K562 (cell line): ENCODE results near the gene HNRNPH1. TPM values are rescaled to one million over a fixed set of nuclear protein-coding genes. Genes with fewer than 3 reads are reported as not detected.
"Not testable (repeated sequence)": the region's sequence is repeated elsewhere in the genome, so short reads cannot be mapped to it uniquely, and the experiment has no call there.

ENCODE experiments used
- ATAC-seq: fragments of 200-7000 bp; cut with Tn5 transposase; 3 replicates; pipeline ENCODE4 v1.9.1; 2020; ENCODE audit warnings: moderate library complexity
- BruUV-seq: library from RNA; stranded (reverse); fragments of 400-500 nt; replicated peaks from 2 replicates; lab custom pipeline; 2021; lab: Mats Ljungman, UMichigan
- CTCF ChIA-PET: fragments of 300-600 bp; formaldehyde crosslinking; extraction: SDS; loops from one replicate; lab custom pipeline; 2021; ENCODE audit warnings: low intra/inter-chr PET ratio; lab: Yijun Ruan, JAX
- POLR2A ChIA-PET: fragments of 300-600, 350-650 bp; sonication (Branson Sonifier 250); formaldehyde crosslinking; extraction: SDS; loops from one replicate; lab custom pipeline; 2021; ENCODE audit warnings: antibody characterized with exemption, inconsistent platforms; lab: Yijun Ruan, JAX
- DNase-seq, 4 experiments: peaks; one replicate each; pipeline versions ENCODE4 v3.0.0 to v3.0.0-alpha.2; 2011 to 2018; ENCODE audit warnings: low spot score in 3 of 4, mixed read lengths in 3 of 4; ENCODE audit errors: extremely low read depth in 1 of 4
- FAIRE-seq: peaks from 2 replicates; lab custom pipeline; 2011; peaks lifted over from hg19 to GRCh38; lab: Jason Lieb, UNC
- H2AFZ ChIP-seq: 2 replicates; pipeline ENCODE4 v1.6.0; 2011; ENCODE audit warnings: low read depth, low read length, control low read depth, inconsistent platforms
- H3K27ac ChIP-seq: fragments of 200-600 bp; 3 replicates; pipeline ENCODE4 v1.8.0; 2011; ENCODE audit warnings: low read depth, mild to moderate bottlenecking, control low read depth, inconsistent platforms, low read length, moderate library complexity, mixed read lengths; ENCODE audit errors: extremely low read depth
- H3K27me3 ChIP-seq, 2 experiments: fragments of 300-600 bp in 1 of 2; 2 replicates in 1 of 2; 3 replicates in 1 of 2; pipeline versions ENCODE4 v1.6.0 to v1.8.0; 2011; ENCODE audit warnings: inconsistent platforms in 2 of 2, low read length in 2 of 2, mild to moderate bottlenecking in 1 of 2, mixed read lengths in 1 of 2, moderate library complexity in 1 of 2; ENCODE audit not compliant: control insufficient read depth in 2 of 2, insufficient read depth in 2 of 2
- H3K36me3 ChIP-seq: fragments of 300-600 bp; 3 replicates; pipeline ENCODE4 v1.8.0; 2011; ENCODE audit warnings: mild to moderate bottlenecking, low read length, inconsistent platforms; ENCODE audit not compliant: control insufficient read depth, insufficient read depth
- H3K4me1 ChIP-seq, 2 experiments: fragments of 200-600 bp in 1 of 2; replicated peaks in 1 of 2; 2 replicates in 1 of 2; 3 replicates in 1 of 2; pipeline versions ENCODE4 v1.5.1 to v1.8.0; 2011; ENCODE audit warnings: inconsistent platforms in 2 of 2, low read length in 2 of 2, mild to moderate bottlenecking in 1 of 2, mixed read lengths in 1 of 2, moderate library complexity in 1 of 2; ENCODE audit not compliant: control insufficient read depth in 2 of 2, insufficient read depth in 2 of 2
- H3K4me2 ChIP-seq: 2 replicates; pipeline ENCODE4 v1.6.1; 2011; ENCODE audit warnings: low read length, control low read depth, inconsistent platforms, mixed read lengths; ENCODE audit not compliant: insufficient read depth
- H3K4me3 ChIP-seq: fragments of 200-600 bp; sonication (generic), shearing (Covaris generic); 2 replicates; pipeline ENCODE4 v1.5.1; 2016; ENCODE audit warnings: control low read depth, inconsistent platforms
- H3K79me2 ChIP-seq: fragments of 200-600 bp; 3 replicates; pipeline ENCODE4 v1.8.0; 2011; ENCODE audit warnings: low read length, inconsistent platforms; ENCODE audit not compliant: control insufficient read depth, insufficient read depth
- H3K9ac ChIP-seq, 2 experiments: 2 replicates each; pipeline versions ENCODE4 v1.6.0 to v1.6.1; 2011; ENCODE audit warnings: low read depth in 2 of 2, low read length in 2 of 2, control low read depth in 1 of 2, inconsistent platforms in 1 of 2, mild to moderate bottlenecking in 1 of 2, mixed read lengths in 1 of 2; ENCODE audit not compliant: insufficient read depth in 1 of 2
- H3K9me1 ChIP-seq: one replicate; pipeline ENCODE4 v1.6.0; 2011; ENCODE audit warnings: inconsistent platforms, mild to moderate bottlenecking, low read length, moderate library complexity; ENCODE audit not compliant: control insufficient read depth, insufficient read depth
- H3K9me3 ChIP-seq: replicated peaks from 2 replicates; pipeline ENCODE4 v1.5.1; 2011; ENCODE audit warnings: low read depth, low read length, inconsistent platforms; ENCODE audit not compliant: control insufficient read depth, insufficient read depth
- H4K20me1 ChIP-seq: replicated peaks from 2 replicates; pipeline ENCODE4 v1.6.1; 2011; ENCODE audit warnings: low read length, inconsistent platforms, mixed read lengths; ENCODE audit not compliant: control insufficient read depth, insufficient read depth
- SPI1 ChIP-seq: IDR thresholded peaks from 2 replicates; pipeline ENCODE4 v1.6.1; 2011; ENCODE audit warnings: low read depth, low read length, control low read depth, borderline replicate concordance
- WGBS: fragments of 100-300 bp; shearing (Covaris generic); methylation state at CpG from one replicate; pipeline ENCODE4 v1.1.6; 2016; ENCODE audit warnings: low coverage, mixed read lengths; ENCODE audit not compliant: insufficient coverage; ENCODE audit errors: missing lambda C conversion rate; 5-methylcytosine and 5-hydroxymethylcytosine counted together
- in situ Hi-C: fragments of 300-500 bp; cut with MboI; formaldehyde crosslinking; loops from 4 replicates; pipeline ENCODE4 v1.15.0; 2018; ENCODE audit warnings: inconsistent platforms, mixed read lengths
- intact Hi-C: fragments of 100-400 bp; cut with micrococcal nuclease; formaldehyde crosslinking; loops from 2 replicates; pipeline ENCODE4 v1.14.2; 2022
- polyA plus RNA-seq, 8 experiments: library from polyadenylated mRNA; depleted of rRNA in 4 of 8; stranded (reverse) in 5 of 8; unstranded in 3 of 8; fragments of >200 nt; fragmentation: Nextera tagmentation in 2 of 8; fragmentation: Illumina TruSeq in 1 of 8; extraction: Ambion mirVana in 2 of 8; extraction: Trizol in 1 of 8; gene quantifications; 2 replicates each; pipeline versions ENCODE4 v1.2.1 to v1.2.3, GENCODE V29; 2011 to 2014; ENCODE audit warnings: inconsistent platforms in 1 of 8, missing spikeins in 1 of 8
- total RNA-seq, 7 experiments: library from RNA; depleted of rRNA in 6 of 7; stranded (reverse); fragments of >200 nt in 6 of 7; fragmentation: Illumina TruSeq in 2 of 7; extraction: Trizol in 2 of 7; gene quantifications; 2 replicates each; pipeline versions ENCODE4 v1.2.1 to v1.2.3, GENCODE V29; 2011 to 2021; ENCODE audit warnings: low replicate concordance in 1 of 7

The HNRNPH1 gene
- total and polyA plus RNA-seq, 9 of the 15 experiments (the other 6 are each of a cell fraction or from before 2014, with no cell fraction given), result 103 to 656 (median 561) TPM

GRCh38 chr5:179657302-179658178 lies 34.1 kb upstream of the HNRNPH1 start:
- H3K79me2 ChIP-seq, H3K4me1 ChIP-seq, DNase-seq, BruUV-seq, CTCF ChIA-PET, H3K9me1 ChIP-seq, intact Hi-C loops, POLR2A ChIA-PET, H3K36me3 ChIP-seq, H3K9me3 ChIP-seq, H3K9ac ChIP-seq, H3K4me2 ChIP-seq, H3K27ac ChIP-seq, H3K4me3 ChIP-seq, H2AFZ ChIP-seq, H4K20me1 ChIP-seq, H3K27me3 ChIP-seq, in situ Hi-C loops: not testable (repeated sequence)
- peak; percentile 97 for ATAC-seq
- FAIRE-seq, result peak; percentile 80
- WGBS, result no CpG with 5 or more reads among the region's 50 CpGs

- DNase-seq, FAIRE-seq, intact Hi-C loops, H3K9ac ChIP-seq, H3K36me3 ChIP-seq, H3K79me2 ChIP-seq, H3K4me1 ChIP-seq, H3K27ac ChIP-seq, H3K9me1 ChIP-seq, H3K4me2 ChIP-seq, ATAC-seq, POLR2A ChIA-PET, in situ Hi-C loops, H2AFZ ChIP-seq, H3K9me3 ChIP-seq, H4K20me1 ChIP-seq, H3K4me3 ChIP-seq, BruUV-seq, CTCF ChIA-PET: not testable (repeated sequence)
- peaks cover 2 to 11% of the 10 kb centered on the region in 2 experiments; a peak in 4 of 5 replicates for H3K27me3 ChIP-seq
- TF ChIP-seq SPI1, result peak; percentile 60
- 11% methylated on average over 1 of the region's 2 CpGs for WGBS
Observed at GRCh38 chr5:179653135-179653534, 29.7 kb upstream of the HNRNPH1 start.

- H3K27ac ChIP-seq, DNase-seq, H3K4me1 ChIP-seq, H2AFZ ChIP-seq, H3K9ac ChIP-seq, intact Hi-C loops, H3K79me2 ChIP-seq, BruUV-seq, H4K20me1 ChIP-seq, POLR2A ChIA-PET, H3K9me1 ChIP-seq, in situ Hi-C loops, FAIRE-seq, H3K4me2 ChIP-seq, H3K36me3 ChIP-seq, ATAC-seq, H3K4me3 ChIP-seq, H3K9me3 ChIP-seq, CTCF ChIA-PET: not testable (repeated sequence)
- peaks cover 2 to 11% of the 10 kb centered on the region in 2 experiments; a peak in 4 of 5 replicates for H3K27me3 ChIP-seq
- WGBS, result 60% methylated on average over 2 of the region's 26 CpGs
Observed at GRCh38 chr5:179650245-179650644, 26.8 kb upstream of the HNRNPH1 start.
